Measurements from ENCODE around the gene TMEM131L. TPM values are rescaled to one million over a fixed set of nuclear protein-coding genes. Genes with fewer than 3 reads are reported as not detected.
A peak's percentile ranks its signal among the peaks of the same experiment; 100 is the strongest.
"Not testable (repeated sequence)": the region's sequence is repeated elsewhere in the genome, so short reads cannot be mapped to it uniquely, and the experiment has no call there.

The TMEM131L gene, protein sequence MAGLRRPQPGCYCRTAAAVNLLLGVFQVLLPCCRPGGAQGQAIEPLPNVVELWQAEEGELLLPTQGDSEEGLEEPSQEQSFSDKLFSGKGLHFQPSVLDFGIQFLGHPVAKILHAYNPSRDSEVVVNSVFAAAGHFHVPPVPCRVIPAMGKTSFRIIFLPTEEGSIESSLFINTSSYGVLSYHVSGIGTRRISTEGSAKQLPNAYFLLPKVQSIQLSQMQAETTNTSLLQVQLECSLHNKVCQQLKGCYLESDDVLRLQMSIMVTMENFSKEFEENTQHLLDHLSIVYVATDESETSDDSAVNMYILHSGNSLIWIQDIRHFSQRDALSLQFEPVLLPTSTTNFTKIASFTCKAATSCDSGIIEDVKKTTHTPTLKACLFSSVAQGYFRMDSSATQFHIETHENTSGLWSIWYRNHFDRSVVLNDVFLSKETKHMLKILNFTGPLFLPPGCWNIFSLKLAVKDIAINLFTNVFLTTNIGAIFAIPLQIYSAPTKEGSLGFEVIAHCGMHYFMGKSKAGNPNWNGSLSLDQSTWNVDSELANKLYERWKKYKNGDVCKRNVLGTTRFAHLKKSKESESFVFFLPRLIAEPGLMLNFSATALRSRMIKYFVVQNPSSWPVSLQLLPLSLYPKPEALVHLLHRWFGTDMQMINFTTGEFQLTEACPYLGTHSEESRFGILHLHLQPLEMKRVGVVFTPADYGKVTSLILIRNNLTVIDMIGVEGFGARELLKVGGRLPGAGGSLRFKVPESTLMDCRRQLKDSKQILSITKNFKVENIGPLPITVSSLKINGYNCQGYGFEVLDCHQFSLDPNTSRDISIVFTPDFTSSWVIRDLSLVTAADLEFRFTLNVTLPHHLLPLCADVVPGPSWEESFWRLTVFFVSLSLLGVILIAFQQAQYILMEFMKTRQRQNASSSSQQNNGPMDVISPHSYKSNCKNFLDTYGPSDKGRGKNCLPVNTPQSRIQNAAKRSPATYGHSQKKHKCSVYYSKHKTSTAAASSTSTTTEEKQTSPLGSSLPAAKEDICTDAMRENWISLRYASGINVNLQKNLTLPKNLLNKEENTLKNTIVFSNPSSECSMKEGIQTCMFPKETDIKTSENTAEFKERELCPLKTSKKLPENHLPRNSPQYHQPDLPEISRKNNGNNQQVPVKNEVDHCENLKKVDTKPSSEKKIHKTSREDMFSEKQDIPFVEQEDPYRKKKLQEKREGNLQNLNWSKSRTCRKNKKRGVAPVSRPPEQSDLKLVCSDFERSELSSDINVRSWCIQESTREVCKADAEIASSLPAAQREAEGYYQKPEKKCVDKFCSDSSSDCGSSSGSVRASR (N-terminal part only)
- 36.6 TPM for polyA plus RNA-seq (ENCODE audit: insufficient read length)
- long read RNA-seq, donor 1, result 0 reads
- long read RNA-seq, donor 2, result 0 reads
- long read RNA-seq, donor 3, partial matches to known transcripts, result 0 of 1 reads
- long read RNA-seq, donor 3, other reads (novel, unspliced or antisense), result 0 of 1 reads
- long read RNA-seq, donor 4, partial matches to known transcripts, result 0 of 1 reads
- long read RNA-seq, donor 4, other reads (novel, unspliced or antisense), result 0 of 1 reads
- long read RNA-seq, donor 5, full-length matches to known transcripts, result 1 of 6 reads
- long read RNA-seq, donor 5, partial matches to known transcripts, result 5 of 6 reads
- long read RNA-seq, donor 5, other reads (novel, unspliced or antisense), result 0 of 6 reads
- long read RNA-seq, donor 6, result 0 reads
- long read RNA-seq, donor 7, result 0 reads
- long read RNA-seq, donor 8, result 0 reads

GRCh38 chr4:153466081-153466948, at the start of gene TMEM131L:
TSS of gene TMEM131L (plus strand) at chr4:153466360. CDS start at chr4:153466398, 38 bp downstream.
- peak; percentile 70 for DNase-seq

DNA sequence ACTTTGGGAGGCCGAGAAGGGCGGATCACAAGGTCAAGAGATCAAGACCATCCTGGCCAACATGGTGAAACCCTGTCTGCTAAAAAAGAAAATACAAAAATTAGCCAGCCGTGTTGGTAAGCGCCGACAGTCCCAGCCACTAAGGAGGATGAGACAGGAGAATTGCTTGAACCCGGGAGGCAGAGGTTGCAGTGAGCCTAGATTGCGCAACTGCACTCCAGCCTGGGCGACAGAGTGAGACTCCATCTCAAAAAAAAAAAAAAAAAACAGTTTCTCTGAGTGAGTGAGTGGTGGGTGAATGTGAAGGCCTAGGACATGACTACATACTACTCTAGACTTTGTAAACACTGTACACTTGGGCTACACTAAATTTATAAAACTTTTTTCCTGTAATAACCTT, 49.7 kb upstream of the TMEM131L start:
- DNase-seq, result not testable (repeated sequence)

- DNase-seq, result no peak
These were observed 48.0 kb upstream of the TMEM131L start for GRCh38 chr4:153418121-153418520.

DNA sequence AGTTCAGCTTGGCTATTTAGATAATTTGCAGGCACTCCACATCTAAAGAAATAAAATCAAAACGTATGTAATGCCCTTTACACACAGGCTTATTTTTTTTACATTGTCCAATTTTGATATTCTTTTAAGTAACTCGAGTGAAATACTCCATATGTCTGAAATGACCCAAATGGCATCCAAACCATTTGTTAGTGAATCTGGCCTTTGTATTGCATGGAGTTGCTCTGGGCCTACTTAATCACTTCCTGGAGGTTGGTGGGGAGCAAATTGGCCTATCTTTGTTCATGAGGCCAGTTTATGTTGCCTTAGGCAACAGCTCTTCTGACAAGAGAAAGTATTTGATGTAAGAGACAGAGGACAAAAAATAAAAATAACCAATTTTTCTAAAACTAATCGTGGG, 47.6 kb upstream of the TMEM131L start:
- DNase-seq, result peak; percentile 59

GRCh38 chr4:153419029-153419428, 47.1 kb upstream of the TMEM131L start:
- no peak for DNase-seq

DNA sequence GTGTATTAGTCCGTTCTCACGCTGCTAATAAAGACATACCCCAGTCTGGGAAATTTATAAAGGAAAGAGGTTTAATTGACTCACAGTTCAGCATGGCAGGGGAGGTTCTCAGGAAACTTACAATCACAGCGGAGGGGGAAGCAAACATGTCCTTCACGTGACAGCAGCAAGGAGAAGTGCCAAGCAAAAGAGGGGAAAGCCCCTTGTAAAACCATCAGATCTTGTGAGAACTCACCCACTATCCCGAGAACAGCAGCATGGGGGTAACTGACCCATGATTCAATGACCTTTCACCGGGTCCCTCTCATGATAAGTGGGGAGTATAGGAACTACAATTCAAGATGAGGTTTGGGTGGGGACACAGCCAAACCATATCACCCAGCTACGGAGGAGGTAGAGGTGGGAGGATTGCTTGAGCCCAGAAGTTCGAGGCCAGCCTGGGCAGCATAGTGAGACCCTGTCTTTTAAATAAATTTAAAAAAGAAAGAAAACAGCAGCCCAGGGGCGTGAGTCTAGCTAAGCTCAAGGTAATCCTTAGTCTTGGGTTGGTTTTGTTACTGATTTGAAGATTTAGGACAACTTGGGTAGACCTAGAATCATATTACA, 46.4 kb upstream of the TMEM131L start:
- no peak for DNase-seq

- DNase-seq, result no peak
These were observed 45.8 kb upstream of the TMEM131L start for GRCh38 chr4:153420361-153420760.

DNA sequence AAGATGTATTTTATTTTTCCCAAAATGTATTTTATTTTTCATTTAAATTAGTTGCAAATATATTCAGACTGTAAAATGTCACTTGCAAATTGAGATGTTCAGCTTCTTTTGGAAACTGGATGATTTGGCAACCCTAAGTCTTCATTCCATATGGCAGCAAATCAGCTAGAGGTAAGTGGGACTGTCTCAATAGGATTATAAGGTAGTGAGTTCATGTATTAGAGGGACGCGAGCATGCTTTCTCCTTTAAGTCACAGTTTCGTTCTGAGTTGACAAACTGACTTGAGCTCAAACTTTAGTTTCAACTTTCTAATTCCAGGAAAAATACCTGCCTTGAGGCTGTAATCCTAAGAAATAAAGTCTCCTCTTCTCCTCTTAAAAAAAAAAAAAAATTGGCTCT, 44.2 kb upstream of the TMEM131L start:
- no peak for DNase-seq

- DNase-seq, result no peak
These were observed 39.8 kb upstream of the TMEM131L start for GRCh38 chr4:153426207-153426885.

DNA sequence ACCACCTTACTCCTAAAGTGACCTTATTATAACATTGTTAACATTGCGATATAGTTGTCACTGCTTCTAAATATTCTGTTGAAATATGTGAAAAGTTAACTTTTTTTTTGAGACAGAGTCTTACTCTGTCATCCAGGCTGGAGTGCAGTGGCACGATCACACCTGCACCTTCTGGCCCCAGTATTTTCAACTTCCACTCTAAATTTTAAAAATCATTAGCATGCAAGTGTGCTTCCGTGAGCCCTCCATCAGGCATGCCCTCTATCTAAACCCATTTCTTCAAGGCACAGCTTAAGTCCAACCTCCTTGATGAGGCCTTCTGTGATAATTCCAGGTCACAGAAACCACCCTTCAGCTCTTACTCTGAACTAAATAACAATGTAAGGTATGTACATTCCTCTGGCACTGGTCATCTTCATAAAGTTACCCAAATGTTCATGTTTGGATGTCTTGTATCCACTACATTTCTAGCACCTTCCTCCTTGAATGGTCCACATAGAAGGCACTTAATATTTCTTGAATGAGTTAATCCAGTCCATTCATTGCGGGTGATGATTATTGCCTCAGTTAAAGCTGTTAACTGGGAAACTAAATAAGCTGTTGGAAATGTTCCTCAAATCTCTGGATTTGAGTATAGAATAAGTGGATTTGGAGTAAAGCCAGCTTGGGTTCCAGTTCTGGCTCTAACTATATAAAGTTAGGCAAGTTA, 38.6 kb upstream of the TMEM131L start:
- no peak for DNase-seq

- peak; percentile 64 for DNase-seq
These were observed 37.2 kb upstream of the TMEM131L start for GRCh38 chr4:153428941-153429475.

GRCh38 chr4:153432965-153433753, 33.0 kb upstream of the TMEM131L start:
- no peak for DNase-seq

DNA sequence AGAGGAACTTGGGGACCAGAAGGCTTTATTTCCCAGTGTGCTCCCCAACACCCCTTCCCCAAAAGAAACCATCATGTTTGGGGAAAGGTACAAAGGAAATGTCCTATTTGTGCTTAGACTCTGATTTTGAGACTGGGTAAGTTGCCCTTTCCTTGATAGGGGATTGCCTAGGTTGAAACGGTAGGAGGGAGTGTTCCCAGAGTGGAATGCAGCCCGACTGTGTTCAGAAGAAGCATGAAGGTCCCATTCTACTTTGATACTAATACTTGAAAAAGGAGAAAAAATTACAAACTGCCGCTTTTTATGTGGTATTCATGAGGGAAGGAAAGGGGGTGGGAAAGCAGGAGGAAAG, 32.4 kb upstream of the TMEM131L start:
- no peak for DNase-seq

- DNase-seq, result no peak
These were observed 32.0 kb upstream of the TMEM131L start for GRCh38 chr4:153434190-153434589.

DNA sequence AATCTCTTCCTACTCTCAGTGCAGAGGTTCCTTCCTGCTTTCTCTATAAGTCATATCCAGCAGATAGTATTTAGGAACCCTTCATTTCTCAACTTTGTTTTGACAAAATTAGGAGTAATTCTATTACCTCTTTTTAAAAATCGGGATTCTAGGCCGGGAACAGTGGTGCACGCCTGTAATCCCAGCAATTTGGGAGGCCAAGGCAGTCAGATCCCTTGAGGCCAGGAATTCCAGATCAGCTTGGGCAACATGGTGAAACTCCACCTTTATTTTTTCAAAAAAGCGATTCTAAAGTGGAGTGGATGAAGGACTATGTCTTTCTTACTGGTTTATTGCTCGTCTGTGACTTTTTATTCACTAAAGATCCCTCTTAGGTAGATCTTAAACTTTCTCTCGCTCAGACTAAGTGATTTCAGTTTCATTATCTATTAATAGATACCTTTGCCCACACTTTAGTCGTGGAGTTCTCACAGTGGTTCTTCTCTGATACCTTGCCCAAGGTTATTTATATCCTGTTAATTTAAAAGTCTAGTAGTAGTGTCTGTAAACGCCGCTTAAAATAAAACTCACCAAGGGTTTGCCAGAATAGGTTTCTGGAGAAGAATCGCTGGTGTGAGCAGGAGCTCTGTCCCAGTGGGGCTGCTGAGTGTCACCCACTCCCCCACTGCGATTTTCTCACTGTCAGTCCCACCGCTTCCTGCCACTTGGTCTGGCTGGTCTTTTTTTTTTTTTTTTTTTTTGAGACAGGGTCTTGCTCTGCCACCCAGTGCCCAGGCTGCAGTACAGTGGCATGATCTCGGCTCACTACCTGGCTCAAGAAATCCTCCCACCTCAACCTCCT, 27.0 kb upstream of the TMEM131L start:
- DNase-seq, result no peak

- no peak for DNase-seq
These were observed 26.3 kb upstream of the TMEM131L start for GRCh38 chr4:153439831-153440230.
